NCI-H187 treated with DMSO at 0.1 percent for 48 hours (cell line): Measurements from ENCODE around the gene PDE4DIP.
"Not testable (repeated sequence)": the region's sequence is repeated elsewhere in the genome, so short reads cannot be mapped to it uniquely, and the experiment has no call there.

Experiments used
- DNase-seq: peaks from one replicate; lab custom pipeline; 2025; lab: John Stamatoyannopoulos, UW

PDE4DIP gene

GRCh38 chr1:148975866-148976537, 131.8 kb downstream of the PDE4DIP start:
- DNase-seq = not testable (repeated sequence)

- DNase-seq = not testable (repeated sequence)
Measured at GRCh38 chr1:148977785-148978184, 133.6 kb downstream of the PDE4DIP start.

GRCh38 chr1:148989378-148989777, 145.2 kb downstream of the PDE4DIP start:
- not testable (repeated sequence) for DNase-seq

GRCh38 chr1:148990233-148990788, 146.1 kb downstream of the PDE4DIP start:
- DNase-seq = not testable (repeated sequence)

- DNase-seq = not testable (repeated sequence)
Measured at GRCh38 chr1:148991818-148992217, 147.6 kb downstream of the PDE4DIP start.

GRCh38 chr1:148992364-148992763, 148.1 kb downstream of the PDE4DIP start:
- DNase-seq = not testable (repeated sequence)

- not testable (repeated sequence) for DNase-seq
Measured at GRCh38 chr1:148996449-148997224, 152.4 kb downstream of the PDE4DIP start.

- DNase-seq = not testable (repeated sequence)
Measured at GRCh38 chr1:148997405-148997804, 153.2 kb downstream of the PDE4DIP start.

GRCh38 chr1:149002664-149003063, 158.4 kb downstream of the PDE4DIP start:
- DNase-seq = not testable (repeated sequence)

GRCh38 chr1:149008326-149008725, 164.1 kb downstream of the PDE4DIP start:
- DNase-seq = not testable (repeated sequence)

- not testable (repeated sequence) for DNase-seq
Measured at GRCh38 chr1:149008769-149009168, 164.5 kb downstream of the PDE4DIP start.

GRCh38 chr1:149009761-149010160, 165.5 kb downstream of the PDE4DIP start:
- not testable (repeated sequence) for DNase-seq

GRCh38 chr1:149012599-149012998, 168.4 kb downstream of the PDE4DIP start:
- DNase-seq = not testable (repeated sequence)

GRCh38 chr1:149013513-149013912, 169.3 kb downstream of the PDE4DIP start:
- DNase-seq = not testable (repeated sequence)

GRCh38 chr1:149015522-149015921, 171.3 kb downstream of the PDE4DIP start:
- not testable (repeated sequence) for DNase-seq

GRCh38 chr1:149016626-149017025, 172.4 kb downstream of the PDE4DIP start:
- DNase-seq = not testable (repeated sequence)

- not testable (repeated sequence) for DNase-seq
Measured at GRCh38 chr1:149018577-149018976, 174.3 kb downstream of the PDE4DIP start.

- not testable (repeated sequence) for DNase-seq
Measured at GRCh38 chr1:149024327-149024726, 180.1 kb downstream of the PDE4DIP start.

- not testable (repeated sequence) for DNase-seq
Measured at GRCh38 chr1:149033916-149034315, 189.7 kb downstream of the PDE4DIP start.

GRCh38 chr1:149043056-149043455, 198.8 kb downstream of the PDE4DIP start:
- not testable (repeated sequence) for DNase-seq

- not testable (repeated sequence) for DNase-seq
Measured at GRCh38 chr1:149064611-149065010, 220.4 kb downstream of the PDE4DIP start.

- DNase-seq = not testable (repeated sequence)
Measured at GRCh38 chr1:149075505-149076127, 231.4 kb downstream of the PDE4DIP start.
